Mammary epithelial cell (primary cell): ENCODE measurements around the gene RNF148.

ENCODE experiments used
- EZH2 ChIP-seq: IDR thresholded peaks from 2 replicates; pipeline ENCODE4 v1.6.1; 2012; ENCODE audit warnings: low read length, inconsistent platforms, borderline replicate concordance
- TF ChIP-seq, protein P1 (sequence below), 2 donors: IDR thresholded peaks in 1 of 2; conservative IDR thresholded peaks in 1 of 2; 2 replicates each; pipeline ENCODE4 v1.5.1; 2011 to 2012; ENCODE audit warnings: inconsistent platforms in 2 of 2, low read length in 2 of 2, mild to moderate bottlenecking in 2 of 2, control low read depth in 1 of 2, low read depth in 1 of 2; ENCODE audit not compliant: insufficient read depth in 1 of 2; ENCODE audit errors: extremely low read depth in 1 of 2

DNA sequence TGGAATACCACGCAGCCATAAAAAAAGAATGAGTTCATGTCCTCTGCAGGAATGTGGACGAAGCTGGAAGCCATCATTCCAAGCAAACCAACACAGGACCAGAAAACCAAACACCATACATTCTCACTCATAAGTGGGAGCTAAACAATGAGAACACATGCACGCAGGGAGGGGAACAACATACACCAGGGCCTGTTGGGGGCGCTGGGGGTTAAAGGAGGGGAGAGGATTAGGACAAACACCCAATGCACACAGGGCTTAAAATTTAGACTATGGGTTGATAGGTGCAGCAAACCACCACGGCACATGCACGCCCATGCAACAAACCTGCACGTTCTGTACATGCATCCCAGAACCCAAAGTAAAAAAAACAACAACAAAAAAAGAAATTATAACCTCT is 27.1 kb downstream of the RNF148 start:
- TF ChIP-seq EZH2: no peak
- TF ChIP-seq, protein P1, sequence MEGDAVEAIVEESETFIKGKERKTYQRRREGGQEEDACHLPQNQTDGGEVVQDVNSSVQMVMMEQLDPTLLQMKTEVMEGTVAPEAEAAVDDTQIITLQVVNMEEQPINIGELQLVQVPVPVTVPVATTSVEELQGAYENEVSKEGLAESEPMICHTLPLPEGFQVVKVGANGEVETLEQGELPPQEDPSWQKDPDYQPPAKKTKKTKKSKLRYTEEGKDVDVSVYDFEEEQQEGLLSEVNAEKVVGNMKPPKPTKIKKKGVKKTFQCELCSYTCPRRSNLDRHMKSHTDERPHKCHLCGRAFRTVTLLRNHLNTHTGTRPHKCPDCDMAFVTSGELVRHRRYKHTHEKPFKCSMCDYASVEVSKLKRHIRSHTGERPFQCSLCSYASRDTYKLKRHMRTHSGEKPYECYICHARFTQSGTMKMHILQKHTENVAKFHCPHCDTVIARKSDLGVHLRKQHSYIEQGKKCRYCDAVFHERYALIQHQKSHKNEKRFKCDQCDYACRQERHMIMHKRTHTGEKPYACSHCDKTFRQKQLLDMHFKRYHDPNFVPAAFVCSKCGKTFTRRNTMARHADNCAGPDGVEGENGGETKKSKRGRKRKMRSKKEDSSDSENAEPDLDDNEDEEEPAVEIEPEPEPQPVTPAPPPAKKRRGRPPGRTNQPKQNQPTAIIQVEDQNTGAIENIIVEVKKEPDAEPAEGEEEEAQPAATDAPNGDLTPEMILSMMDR (conservative IDR thresholded peaks at IDR 0.05 in 1 of 2, IDR thresholded peaks at IDR 0.05 in 1 of 2; ENCODE audit: extremely low read depth in 1 of 2, insufficient read depth in 1 of 2, low read depth in 1 of 2, low read length in 2 of 2): no peak
